ENCODE data around the gene MPHOSPH8.
"Not testable (repeated sequence)": the region's sequence is repeated elsewhere in the genome, so short reads cannot be mapped to it uniquely, and the experiment has no call there.

MPHOSPH8 gene

GRCh38 chr13:19676168-19676567, 42.7 kb downstream of the MPHOSPH8 start:
- in situ Hi-C loops (cut with HindIII; ENCODE audit: low sequenced_read_pairs), result no loop called here

GRCh38 chr13:19680751-19681150, 47.3 kb downstream of the MPHOSPH8 start:
- in situ Hi-C loops (cut with HindIII; ENCODE audit: low sequenced_read_pairs), result no loop called here

DNA sequence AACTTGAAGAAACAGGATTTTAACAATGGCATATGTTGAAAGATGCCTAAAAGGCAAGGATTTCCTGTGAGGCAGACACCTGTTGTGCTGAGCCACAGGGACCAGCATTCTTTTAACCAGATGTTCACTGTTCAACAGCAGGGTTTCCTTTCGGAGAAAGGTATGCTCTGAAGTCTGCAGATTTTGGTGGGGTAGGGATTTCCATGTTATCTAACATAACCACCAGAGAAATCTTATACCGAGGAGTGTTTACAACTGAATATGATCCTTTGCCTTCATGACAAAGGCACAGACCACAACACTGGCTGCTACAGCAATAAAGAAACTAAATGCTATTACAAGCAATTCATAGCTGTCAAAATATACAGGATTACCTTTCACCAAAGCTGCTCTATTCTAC, 48.1 kb downstream of the MPHOSPH8 start:
- in situ Hi-C loops (cut with HindIII; ENCODE audit: low sequenced_read_pairs), result no loop called here

- in situ Hi-C loops (cut with HindIII; ENCODE audit: low sequenced_read_pairs), result no loop called here
Measured at GRCh38 chr13:19685034-19685433, 51.6 kb downstream of the MPHOSPH8 start.

DNA sequence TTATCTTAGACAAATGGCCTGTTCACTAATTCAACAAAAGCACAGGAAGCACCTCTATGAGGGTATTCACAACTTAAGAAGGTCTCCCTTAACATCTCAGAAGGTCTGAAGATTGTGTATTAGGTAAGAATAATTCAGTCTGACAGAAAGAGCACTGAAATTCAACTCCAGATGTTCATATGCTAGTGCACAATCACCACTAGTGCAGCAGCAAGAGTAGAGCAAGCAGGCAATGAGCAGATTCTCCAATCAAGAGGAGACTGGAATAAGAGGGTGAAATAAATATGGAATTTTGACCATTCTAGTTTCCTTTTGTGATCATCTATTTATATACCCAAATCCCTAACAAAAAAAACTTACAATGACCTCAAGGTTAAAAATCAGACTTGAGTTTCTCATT, 52.0 kb downstream of the MPHOSPH8 start:
- in situ Hi-C loops (cut with HindIII; ENCODE audit: low sequenced_read_pairs), result no loop called here

DNA sequence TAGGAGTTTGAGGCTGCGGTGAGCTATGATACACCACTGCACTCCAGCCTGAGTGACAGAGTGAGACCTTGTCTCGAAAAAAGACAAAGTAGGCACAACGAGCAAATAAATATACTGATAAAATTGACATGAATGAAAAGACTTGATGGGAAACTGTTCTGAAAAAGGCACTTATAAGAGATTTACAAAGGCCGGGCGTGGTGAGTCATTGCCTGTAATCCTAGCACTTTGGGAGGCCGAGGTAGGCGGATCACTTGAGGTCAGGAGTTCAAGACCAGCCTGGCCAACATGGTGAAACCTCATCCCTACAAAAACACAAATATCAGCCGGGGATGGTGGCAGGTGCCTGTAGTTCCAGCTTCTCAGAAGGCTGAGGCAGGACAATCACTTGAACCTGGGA, 58.0 kb downstream of the MPHOSPH8 start:
- in situ Hi-C loops (cut with HindIII; ENCODE audit: low sequenced_read_pairs), result not testable (repeated sequence)

- in situ Hi-C loops (cut with HindIII; ENCODE audit: low sequenced_read_pairs), result no loop called here
Measured at GRCh38 chr13:19695428-19695827, 62.0 kb downstream of the MPHOSPH8 start.

DNA sequence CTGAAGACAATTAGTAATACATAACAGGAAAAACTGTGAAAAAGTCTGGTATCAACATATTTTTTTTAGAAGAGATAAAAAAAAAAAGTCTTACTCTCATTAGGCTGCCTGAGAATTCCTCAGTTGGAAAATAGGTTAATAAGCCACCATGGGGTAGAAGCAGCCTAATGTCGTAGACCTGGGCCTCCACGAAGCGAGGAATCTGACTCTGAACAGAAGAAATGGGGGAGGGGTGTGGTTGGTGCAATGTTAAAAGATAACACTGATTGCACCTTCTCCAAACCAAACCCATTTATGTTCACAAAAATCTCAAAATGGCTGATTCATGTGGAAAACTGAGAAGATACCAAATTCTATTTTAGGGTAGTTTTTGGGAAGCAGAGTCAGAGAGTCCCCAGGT, 62.4 kb downstream of the MPHOSPH8 start:
- in situ Hi-C loops (cut with HindIII; ENCODE audit: low sequenced_read_pairs), result no loop called here

DNA sequence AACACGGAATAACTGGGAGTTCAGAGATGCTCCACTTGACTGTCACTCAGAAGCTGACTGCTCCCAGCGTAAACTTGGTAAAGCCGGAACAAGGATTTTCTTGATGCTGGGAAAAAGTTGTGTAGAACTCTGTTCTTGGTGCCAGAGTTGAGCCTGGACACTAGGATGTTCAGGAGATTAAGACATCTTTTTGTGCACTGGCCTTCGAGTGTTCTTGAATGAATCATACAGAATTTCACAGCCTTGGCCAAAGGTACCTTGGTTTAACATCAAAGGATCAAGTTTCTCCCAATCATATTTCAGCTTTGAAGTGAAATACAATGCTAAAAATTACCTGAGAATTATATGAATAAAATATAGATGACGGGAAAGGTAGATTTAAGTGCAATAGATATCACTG, 67.5 kb downstream of the MPHOSPH8 start:
- in situ Hi-C loops (cut with HindIII; ENCODE audit: low sequenced_read_pairs), result not testable (repeated sequence)

- in situ Hi-C loops (cut with HindIII; ENCODE audit: low sequenced_read_pairs), result not testable (repeated sequence)
Measured at GRCh38 chr13:19701619-19702018, 68.2 kb downstream of the MPHOSPH8 start.

GRCh38 chr13:19704256-19704655, 70.8 kb downstream of the MPHOSPH8 start:
- in situ Hi-C loops (cut with HindIII; ENCODE audit: low sequenced_read_pairs), result not testable (repeated sequence)

DNA sequence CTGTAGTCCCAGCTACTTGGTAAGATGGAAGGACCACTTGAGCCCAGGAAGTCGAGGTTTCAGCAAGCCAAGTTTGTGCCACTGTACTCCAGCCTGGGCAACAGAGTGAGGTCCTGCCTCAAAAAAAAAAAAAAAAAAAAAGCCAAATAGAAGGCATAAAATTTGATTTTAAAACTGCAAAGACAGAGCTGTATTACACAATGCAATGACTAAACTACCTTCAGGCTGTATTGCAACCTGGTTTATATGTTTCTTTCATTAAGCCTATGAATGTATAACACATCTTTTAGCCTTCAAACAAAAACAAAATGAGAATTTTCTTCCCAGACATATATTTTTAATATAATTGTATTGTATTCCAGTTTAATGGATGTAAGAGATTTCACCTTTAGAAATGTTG, 75.6 kb downstream of the MPHOSPH8 start:
- in situ Hi-C loops (cut with HindIII; ENCODE audit: low sequenced_read_pairs), result not testable (repeated sequence)

- in situ Hi-C loops (cut with HindIII; ENCODE audit: low sequenced_read_pairs), result not testable (repeated sequence)
Measured at GRCh38 chr13:19709782-19710181, 76.3 kb downstream of the MPHOSPH8 start.

DNA sequence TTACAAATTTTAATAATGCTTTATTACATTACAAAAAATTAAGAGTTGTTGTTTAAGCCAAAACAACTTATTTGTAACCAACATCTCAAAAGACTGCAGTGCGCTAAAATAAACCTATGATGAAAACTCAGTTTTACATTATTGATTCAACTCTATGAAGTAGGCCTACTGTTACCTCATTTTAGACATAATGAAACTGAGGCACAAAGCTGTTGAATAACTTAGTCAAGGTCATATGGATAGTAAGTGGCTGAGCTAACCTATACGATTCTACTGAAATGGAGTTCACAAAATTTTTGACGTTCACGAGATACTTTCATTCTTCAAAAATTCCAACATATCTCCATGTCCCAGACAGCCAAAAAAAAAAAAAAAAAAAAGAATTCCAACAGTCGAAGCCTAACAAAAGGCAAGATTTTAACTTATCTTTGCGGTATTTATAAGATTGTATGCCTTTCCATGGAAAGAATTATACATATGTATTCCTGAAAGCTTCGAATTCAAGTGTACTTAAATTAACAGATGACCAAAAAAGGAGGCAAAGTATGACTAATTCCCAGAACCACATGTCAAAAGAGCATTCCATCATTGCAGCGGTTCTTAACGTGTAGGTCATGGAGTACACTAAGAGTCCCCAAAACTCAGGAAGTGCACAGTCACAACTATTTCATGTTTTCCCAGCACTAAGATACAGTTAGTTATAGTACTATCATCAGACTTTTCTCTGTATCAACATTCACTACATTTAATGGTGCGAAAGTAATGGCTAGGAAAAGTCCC, 79.9 kb downstream of the MPHOSPH8 start:
- in situ Hi-C loops (cut with HindIII; ENCODE audit: low sequenced_read_pairs), result no loop called here

DNA sequence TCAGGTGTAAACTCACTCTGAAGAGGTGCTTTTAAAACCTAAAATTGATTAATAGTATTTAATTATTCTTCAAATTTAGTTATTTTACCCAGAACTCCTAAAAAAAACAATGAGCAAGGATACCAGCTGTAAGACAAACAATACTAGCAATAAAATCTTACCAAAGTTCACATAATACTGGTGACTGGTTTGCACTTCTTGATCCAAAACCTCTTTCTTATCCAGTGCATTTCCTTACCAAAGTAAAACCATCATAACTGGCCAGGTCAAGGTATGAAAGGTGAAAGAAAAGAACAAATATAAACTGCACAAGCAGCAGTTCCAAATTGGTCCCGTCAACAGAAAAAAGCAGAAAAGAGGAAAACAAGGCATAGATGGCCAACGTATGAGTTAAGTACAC, 86.6 kb downstream of the MPHOSPH8 start:
- in situ Hi-C loops (cut with HindIII; ENCODE audit: low sequenced_read_pairs), result no loop called here

Data from endothelial cell of hepatic sinusoid (primary cell).